ENCODE measurements around the gene VEZF1.

- TF ChIP-seq CTCF (IDR thresholded peaks at IDR 0.05) (no peak), POLR2AphosphoS5 (IDR thresholded peaks at IDR 0.05) (no peak), POLR2A (IDR thresholded peaks at IDR 0.05) (no peak), EP300 (IDR thresholded peaks at IDR 0.05; ENCODE audit: low read depth) (no peak)
Observed at GRCh38 chr17:58007781-58008706, 20.0 kb upstream of the VEZF1 start.

All from transverse colon (tissue), 4 donors.